Left ventricle myocardium inferior (tissue), 1 donor: ENCODE results near the gene FBP1. TPM values are rescaled to one million over a fixed set of nuclear protein-coding genes. Genes with fewer than 3 reads are reported as not detected.
A peak's percentile ranks its signal among the peaks of the same experiment; 100 is the strongest.

ENCODE experiments used
- DNase-seq: peaks from one replicate; pipeline ENCODE4 v3.0.0-alpha.2; 2020
- H3K27ac ChIP-seq: fragments of 200-600 bp; replicated peaks from 2 replicates; pipeline ENCODE4 v1.8.0; 2021
- H3K27me3 ChIP-seq: fragments of 200-600 bp; 2 replicates; pipeline ENCODE4 v1.8.0; 2021; ENCODE audit warnings: low read depth
- H3K36me3 ChIP-seq: fragments of 200-600 bp; 2 replicates; pipeline ENCODE4 v1.8.0; 2021
- H3K4me1 ChIP-seq: fragments of 200-600 bp; 2 replicates; pipeline ENCODE4 v1.8.0; 2021
- H3K4me3 ChIP-seq: fragments of 200-600 bp; 2 replicates; pipeline ENCODE4 v1.8.0; 2021; ENCODE audit warnings: mild to moderate bottlenecking, moderate library complexity
- H3K9me3 ChIP-seq: fragments of 200-600 bp; replicated peaks from 2 replicates; pipeline ENCODE4 v1.8.0; 2021
- CTCF ChIP-seq: fragments of 200-600 bp; IDR thresholded peaks from 2 replicates; pipeline ENCODE4 v1.8.0; 2021; ENCODE audit warnings: antibody characterized with exemption, mild to moderate bottlenecking, borderline replicate concordance
- intact Hi-C: fragments of 100-400 bp; cut with micrococcal nuclease; formaldehyde crosslinking; loops from one replicate; pipeline ENCODE4 v1.11.0; 2022
- total RNA-seq: library from RNA; stranded (reverse); fragmentation: NEBNext Ultra II Directional; extraction: Animal tissue kit (Norgen Biotek cat#: 25700); gene quantifications from one replicate; pipeline ENCODE4 v1.2.1, GENCODE V29; 2021
- donor health status: DM: no; HTN: yes; CAD: no; lungs with severe emphysema.

FBP1 gene
- total RNA-seq, 1 donor from 2014 or later = 0.74 TPM

DNA sequence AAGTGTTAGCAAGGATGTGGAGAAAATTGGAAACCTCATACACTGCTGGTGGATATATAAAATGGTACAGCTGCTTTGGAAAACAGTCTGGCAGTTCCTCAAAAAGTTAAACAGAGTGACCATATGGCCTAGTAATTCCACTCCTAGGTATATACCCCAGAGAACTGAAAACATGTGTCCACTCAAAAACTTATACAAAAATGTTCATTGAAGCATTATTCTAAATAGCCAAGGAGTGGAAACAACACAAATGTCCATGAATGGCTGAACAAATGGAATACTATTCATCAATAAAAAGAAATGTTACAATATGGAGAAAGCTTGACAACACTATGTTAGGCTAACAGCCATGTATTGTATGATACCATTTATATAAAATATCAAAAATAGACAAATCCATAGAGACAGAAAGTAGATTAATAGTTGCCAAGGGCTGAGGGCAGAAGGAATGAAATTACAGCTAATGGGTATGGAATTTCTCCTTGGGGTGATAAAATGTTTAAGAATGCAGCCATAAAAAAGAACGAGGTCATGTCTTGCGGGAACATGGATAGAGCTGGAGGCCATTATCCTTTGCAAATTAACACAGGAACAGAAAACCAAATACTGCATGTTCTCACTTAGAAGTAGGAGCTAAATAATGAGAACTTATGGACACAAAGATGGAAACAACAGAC, 33.6 kb upstream of the FBP1 start:
- Histone ChIP-seq H3K36me3 (no peaks in the 10 kb centered on the region), H3K27ac (no peak overlapping the region), H3K4me1 (peaks cover 28% of the 10 kb centered on the region), H3K9me3 (no peaks in the 10 kb centered on the region), H3K4me3 (no peak overlapping the region), H3K27me3 (no peaks in the 10 kb centered on the region)
- DNase-seq = no peak
- TF ChIP-seq CTCF = no peak
- intact Hi-C loops = no loop called here

DNA sequence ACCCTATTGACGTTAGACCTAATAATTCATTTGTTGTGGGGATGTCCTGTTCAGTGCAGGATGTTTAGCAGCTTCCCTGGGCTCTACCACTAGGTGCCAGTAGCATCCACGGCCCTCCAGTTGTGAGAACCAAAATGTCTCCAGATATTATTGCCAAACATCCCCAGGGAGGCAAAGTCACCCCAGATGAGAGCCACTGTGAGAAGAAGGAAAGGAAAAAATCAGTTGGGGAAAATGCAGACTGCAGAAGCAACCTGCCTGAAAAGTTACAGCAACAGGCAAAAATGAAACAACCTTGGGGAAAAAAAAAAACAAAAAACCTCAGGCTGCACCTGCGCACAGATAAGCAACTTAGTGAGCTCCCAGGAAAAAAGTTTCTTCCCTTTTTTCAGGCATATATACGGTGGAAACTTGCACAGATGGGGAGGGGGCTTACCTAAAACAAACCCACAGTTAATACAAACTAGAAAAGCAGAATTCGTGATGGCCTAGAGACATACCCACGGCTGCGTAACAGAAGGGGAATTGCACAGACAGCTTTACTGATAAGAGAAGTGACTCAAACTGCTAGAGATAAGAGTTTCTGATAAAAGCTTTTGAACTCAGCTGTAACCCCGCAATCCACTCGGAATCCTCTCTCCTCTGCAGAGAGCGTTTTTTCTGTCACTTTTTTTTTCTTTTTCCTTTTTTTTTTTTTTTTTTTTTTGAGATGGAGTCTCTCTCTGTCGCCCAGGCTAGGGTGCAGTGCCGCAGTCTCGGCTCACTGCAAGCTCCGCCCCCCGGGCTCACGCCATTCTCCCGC, 29.8 kb upstream of the FBP1 start:
- peaks cover 12% of the 10 kb centered on the region for H3K27me3 ChIP-seq
- H3K9me3 ChIP-seq = no peaks in the 10 kb centered on the region
- intact Hi-C loops = no loop called here
- no peak for DNase-seq
- peak overlapping the region; percentile 54 for H3K4me3 ChIP-seq
- H3K36me3 ChIP-seq = no peaks in the 10 kb centered on the region
- H3K4me1 ChIP-seq = peaks cover 7% of the 10 kb centered on the region
- H3K27ac ChIP-seq = no peak overlapping the region
- peak; percentile 81 for TF ChIP-seq CTCF

DNA sequence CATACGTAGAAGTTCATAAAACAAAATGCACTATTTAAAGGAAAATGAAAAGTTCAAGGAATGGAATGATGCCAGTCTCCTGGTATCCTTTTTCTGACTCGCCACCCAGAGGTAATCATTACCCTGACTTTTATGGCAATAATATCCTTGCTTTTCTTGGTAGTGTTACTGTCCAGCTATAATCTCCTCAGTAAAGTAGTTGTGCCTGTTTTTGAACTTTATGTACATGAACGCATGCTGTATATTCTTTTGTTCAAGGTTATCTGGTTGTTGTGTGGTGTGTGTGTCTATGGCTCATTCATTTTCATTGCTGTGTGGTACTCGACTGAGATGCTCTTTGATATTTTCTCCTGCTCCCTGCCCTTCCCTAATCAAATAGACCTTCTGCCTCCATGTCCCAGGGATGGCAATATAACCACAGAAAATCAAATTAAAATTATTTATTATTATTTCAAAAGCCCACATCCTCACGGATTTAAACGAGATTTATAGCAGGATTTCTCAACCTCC, 29.2 kb upstream of the FBP1 start:
- no peak for DNase-seq
- intact Hi-C loops = no loop called here
- H3K9me3 ChIP-seq = no peaks in the 10 kb centered on the region
- H3K4me3 ChIP-seq = no peak overlapping the region
- H3K4me1 ChIP-seq = peaks cover 7% of the 10 kb centered on the region
- no peak overlapping the region for H3K27ac ChIP-seq
- no peak for TF ChIP-seq CTCF
- H3K27me3 ChIP-seq = peaks cover 12% of the 10 kb centered on the region
- no peaks in the 10 kb centered on the region for H3K36me3 ChIP-seq

- no peaks in the 10 kb centered on the region for H3K36me3 ChIP-seq
- no peaks in the 10 kb centered on the region for H3K9me3 ChIP-seq
- H3K27me3 ChIP-seq = peaks cover 12% of the 10 kb centered on the region
- H3K4me3 ChIP-seq = no peak overlapping the region
- DNase-seq = no peak
- H3K27ac ChIP-seq = no peak overlapping the region
- intact Hi-C loops = no loop called here
- peaks cover 7% of the 10 kb centered on the region for H3K4me1 ChIP-seq
- no peak for TF ChIP-seq CTCF
Observed at GRCh38 chr9:94666364-94667099, 27.2 kb upstream of the FBP1 start.

- H3K4me3 ChIP-seq = no peak overlapping the region
- H3K27ac ChIP-seq = no peak overlapping the region
- no peaks in the 10 kb centered on the region for H3K36me3 ChIP-seq
- H3K4me1 ChIP-seq = peaks cover 7% of the 10 kb centered on the region
- H3K9me3 ChIP-seq = no peaks in the 10 kb centered on the region
- H3K27me3 ChIP-seq = peaks cover 12% of the 10 kb centered on the region
- intact Hi-C loops = no loop called here
- TF ChIP-seq CTCF = no peak
- DNase-seq = no peak
Observed at GRCh38 chr9:94665613-94666012, 26.3 kb upstream of the FBP1 start.
